GM23338 (cell line): ENCODE measurements around the gene MED1.

Experiments used
- CREB1 ChIP-seq: fragments of 250-450 bp; sonication (Bioruptor Pico); IDR thresholded peaks from 2 replicates; pipeline ENCODE4 v1.5.0; 2020; ENCODE audit warnings: low read depth, mild to moderate bottlenecking, moderate library complexity
- EZH2 ChIP-seq: fragments of 200-600 bp; sonication (generic); IDR thresholded peaks from one replicate; pipeline ENCODE4 v1.8.0; 2017; ENCODE audit warnings: antibody characterized with exemption, mild to moderate bottlenecking, low read depth; ENCODE audit not compliant: unreplicated experiment
- EZH2phosphoT487 ChIP-seq: fragments of 200-600 bp; sonication (generic); IDR thresholded peaks from one replicate; pipeline ENCODE4 v1.8.1; 2018; ENCODE audit warnings: antibody characterized with exemption; ENCODE audit not compliant: unreplicated experiment
- JUNB ChIP-seq: IDR thresholded peaks from one replicate; pipeline ENCODE4 v1.6.1; 2016; ENCODE audit warnings: antibody characterized with exemption; ENCODE audit not compliant: unreplicated experiment
- POLR2AphosphoS5 ChIP-seq: IDR thresholded peaks from 2 replicates; pipeline ENCODE4 v1.6.1; 2016; ENCODE audit warnings: antibody characterized with exemption, low read depth
- ZNF331 ChIP-seq: fragments of 250-450 bp; sonication (Bioruptor Pico); IDR thresholded peaks from 2 replicates; pipeline ENCODE4 v1.5.0; 2020; ENCODE audit warnings: low read depth, mild to moderate bottlenecking, moderate library complexity
- TF ChIP-seq, protein P1 (sequence below), 2 experiments: fragments of 200-600 bp in 1 of 2; sonication (generic) in 1 of 2; conservative IDR thresholded peaks; 2 replicates each; pipeline versions ENCODE4 v1.5.1 to v1.6.1; 2016 to 2017; ENCODE audit warnings: antibody characterized with exemption in 2 of 2, low read depth in 2 of 2, mild to moderate bottlenecking in 2 of 2, moderate library complexity in 1 of 2
- TF ChIP-seq, protein P2 (sequence below): fragments of 250-450 bp; sonication (Bioruptor Pico); IDR thresholded peaks from 2 replicates; pipeline ENCODE4 v1.5.0; 2020; ENCODE audit warnings: mild to moderate bottlenecking, moderate library complexity

DNA sequence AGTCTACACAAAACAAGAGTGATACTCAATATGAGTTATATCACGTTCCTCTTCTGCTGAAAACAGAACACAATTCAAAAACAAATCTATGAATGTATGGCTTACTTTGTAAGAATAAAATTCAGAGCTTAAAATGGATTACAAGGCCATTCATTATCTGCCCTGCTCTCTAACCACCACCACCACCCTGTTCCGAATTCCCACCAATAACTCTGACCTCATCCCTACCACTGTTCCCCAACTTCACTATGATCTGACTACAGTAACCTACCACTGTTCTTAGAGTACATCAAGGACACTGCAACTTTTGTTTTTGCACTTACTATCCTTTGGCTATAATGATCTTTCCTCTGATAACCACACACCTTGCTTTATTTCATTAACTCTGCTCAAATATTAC lies 70.9 kb downstream of the MED1 start:
- TF ChIP-seq, protein P1, sequence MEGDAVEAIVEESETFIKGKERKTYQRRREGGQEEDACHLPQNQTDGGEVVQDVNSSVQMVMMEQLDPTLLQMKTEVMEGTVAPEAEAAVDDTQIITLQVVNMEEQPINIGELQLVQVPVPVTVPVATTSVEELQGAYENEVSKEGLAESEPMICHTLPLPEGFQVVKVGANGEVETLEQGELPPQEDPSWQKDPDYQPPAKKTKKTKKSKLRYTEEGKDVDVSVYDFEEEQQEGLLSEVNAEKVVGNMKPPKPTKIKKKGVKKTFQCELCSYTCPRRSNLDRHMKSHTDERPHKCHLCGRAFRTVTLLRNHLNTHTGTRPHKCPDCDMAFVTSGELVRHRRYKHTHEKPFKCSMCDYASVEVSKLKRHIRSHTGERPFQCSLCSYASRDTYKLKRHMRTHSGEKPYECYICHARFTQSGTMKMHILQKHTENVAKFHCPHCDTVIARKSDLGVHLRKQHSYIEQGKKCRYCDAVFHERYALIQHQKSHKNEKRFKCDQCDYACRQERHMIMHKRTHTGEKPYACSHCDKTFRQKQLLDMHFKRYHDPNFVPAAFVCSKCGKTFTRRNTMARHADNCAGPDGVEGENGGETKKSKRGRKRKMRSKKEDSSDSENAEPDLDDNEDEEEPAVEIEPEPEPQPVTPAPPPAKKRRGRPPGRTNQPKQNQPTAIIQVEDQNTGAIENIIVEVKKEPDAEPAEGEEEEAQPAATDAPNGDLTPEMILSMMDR (conservative IDR thresholded peaks at IDR 0.05; ENCODE audit: low read depth in 2 of 2), result no peak
- TF ChIP-seq, protein P2, sequence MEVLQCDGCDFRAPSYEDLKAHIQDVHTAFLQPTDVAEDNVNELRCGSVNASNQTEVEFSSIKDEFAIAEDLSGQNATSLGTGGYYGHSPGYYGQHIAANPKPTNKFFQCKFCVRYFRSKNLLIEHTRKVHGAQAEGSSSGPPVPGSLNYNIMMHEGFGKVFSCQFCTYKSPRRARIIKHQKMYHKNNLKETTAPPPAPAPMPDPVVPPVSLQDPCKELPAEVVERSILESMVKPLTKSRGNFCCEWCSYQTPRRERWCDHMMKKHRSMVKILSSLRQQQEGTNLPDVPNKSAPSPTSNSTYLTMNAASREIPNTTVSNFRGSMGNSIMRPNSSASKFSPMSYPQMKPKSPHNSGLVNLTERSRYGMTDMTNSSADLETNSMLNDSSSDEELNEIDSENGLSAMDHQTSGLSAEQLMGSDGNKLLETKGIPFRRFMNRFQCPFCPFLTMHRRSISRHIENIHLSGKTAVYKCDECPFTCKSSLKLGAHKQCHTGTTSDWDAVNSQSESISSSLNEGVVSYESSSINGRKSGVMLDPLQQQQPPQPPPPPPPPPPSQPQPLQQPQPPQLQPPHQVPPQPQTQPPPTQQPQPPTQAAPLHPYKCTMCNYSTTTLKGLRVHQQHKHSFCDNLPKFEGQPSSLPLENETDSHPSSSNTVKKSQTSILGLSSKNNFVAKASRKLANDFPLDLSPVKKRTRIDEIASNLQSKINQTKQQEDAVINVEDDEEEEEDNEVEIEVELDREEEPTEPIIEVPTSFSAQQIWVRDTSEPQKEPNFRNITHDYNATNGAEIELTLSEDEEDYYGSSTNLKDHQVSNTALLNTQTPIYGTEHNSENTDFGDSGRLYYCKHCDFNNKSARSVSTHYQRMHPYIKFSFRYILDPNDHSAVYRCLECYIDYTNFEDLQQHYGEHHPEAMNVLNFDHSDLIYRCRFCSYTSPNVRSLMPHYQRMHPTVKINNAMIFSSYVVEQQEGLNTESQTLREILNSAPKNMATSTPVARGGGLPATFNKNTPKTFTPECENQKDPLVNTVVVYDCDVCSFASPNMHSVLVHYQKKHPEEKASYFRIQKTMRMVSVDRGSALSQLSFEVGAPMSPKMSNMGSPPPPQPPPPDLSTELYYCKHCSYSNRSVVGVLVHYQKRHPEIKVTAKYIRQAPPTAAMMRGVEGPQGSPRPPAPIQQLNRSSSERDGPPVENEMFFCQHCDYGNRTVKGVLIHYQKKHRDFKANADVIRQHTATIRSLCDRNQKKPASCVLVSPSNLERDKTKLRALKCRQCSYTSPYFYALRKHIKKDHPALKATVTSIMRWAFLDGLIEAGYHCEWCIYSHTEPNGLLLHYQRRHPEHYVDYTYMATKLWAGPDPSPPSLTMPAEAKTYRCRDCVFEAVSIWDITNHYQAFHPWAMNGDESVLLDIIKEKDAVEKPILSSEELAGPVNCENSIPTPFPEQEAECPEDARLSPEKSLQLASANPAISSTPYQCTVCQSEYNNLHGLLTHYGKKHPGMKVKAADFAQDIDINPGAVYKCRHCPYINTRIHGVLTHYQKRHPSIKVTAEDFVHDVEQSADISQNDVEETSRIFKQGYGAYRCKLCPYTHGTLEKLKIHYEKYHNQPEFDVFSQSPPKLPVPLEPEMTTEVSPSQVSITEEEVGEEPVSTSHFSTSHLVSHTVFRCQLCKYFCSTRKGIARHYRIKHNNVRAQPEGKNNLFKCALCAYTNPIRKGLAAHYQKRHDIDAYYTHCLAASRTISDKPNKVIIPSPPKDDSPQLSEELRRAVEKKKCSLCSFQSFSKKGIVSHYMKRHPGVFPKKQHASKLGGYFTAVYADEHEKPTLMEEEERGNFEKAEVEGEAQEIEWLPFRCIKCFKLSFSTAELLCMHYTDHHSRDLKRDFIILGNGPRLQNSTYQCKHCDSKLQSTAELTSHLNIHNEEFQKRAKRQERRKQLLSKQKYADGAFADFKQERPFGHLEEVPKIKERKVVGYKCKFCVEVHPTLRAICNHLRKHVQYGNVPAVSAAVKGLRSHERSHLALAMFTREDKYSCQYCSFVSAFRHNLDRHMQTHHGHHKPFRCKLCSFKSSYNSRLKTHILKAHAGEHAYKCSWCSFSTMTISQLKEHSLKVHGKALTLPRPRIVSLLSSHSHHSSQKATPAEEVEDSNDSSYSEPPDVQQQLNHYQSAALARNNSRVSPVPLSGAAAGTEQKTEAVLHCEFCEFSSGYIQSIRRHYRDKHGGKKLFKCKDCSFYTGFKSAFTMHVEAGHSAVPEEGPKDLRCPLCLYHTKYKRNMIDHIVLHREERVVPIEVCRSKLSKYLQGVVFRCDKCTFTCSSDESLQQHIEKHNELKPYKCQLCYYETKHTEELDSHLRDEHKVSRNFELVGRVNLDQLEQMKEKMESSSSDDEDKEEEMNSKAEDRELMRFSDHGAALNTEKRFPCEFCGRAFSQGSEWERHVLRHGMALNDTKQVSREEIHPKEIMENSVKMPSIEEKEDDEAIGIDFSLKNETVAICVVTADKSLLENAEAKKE, result no peak
- no peak for TF ChIP-seq EZH2
- TF ChIP-seq JUNB, result no peak
- TF ChIP-seq POLR2AphosphoS5, result no peak
- no peak for TF ChIP-seq ZNF331 (CRISPR knock-in tag)
- TF ChIP-seq EZH2phosphoT487, result no peak
- no peak for TF ChIP-seq CREB1
